ENCODE measurements around the gene ZNF709. TPM values are rescaled to one million over a fixed set of nuclear protein-coding genes. Genes with fewer than 3 reads are reported as not detected.
"Not testable (repeated sequence)": the region's sequence is repeated elsewhere in the genome, so short reads cannot be mapped to it uniquely, and the experiment has no call there.

Gene ZNF709
- total RNA-seq, 1 experiment from 2014 or later = 4.0 TPM

GRCh38 chr19:12440541-12441316, 43.9 kb downstream of the ZNF709 start, which contains the start of gene ZNF443:
Gene ZNF443, minus strand, starts transcription at chr19:12441021. Its CDS starts 107 bp downstream, at chr19:12440914.
- BruUV-seq (replicated peaks) = no TSS peak
- intact Hi-C loops (cut with micrococcal nuclease; ENCODE audit: unreplicated experiment) (no loop called here), in situ Hi-C loops (cut with HindIII; ENCODE audit: low pct_unique_long_range_greater_than_20kb, low sequenced_read_pairs) (no loop called here)
- H3K4me3 ChIP-seq (ENCODE audit: low read depth in 2 of 2, low read length in 2 of 2) = peak within 1 kb of the TSS; percentile 70 to 79
- H3K36me3 ChIP-seq (ENCODE audit: control insufficient read depth, insufficient read depth, low read length) = no peaks in the 10 kb centered on the region
- POLR2A ChIA-PET = no interaction called here
- H3K4me1 ChIP-seq (ENCODE audit: control insufficient read depth, insufficient read depth, low read length) = no peaks in the 10 kb centered on the region
- peak within 1 kb of the TSS; percentile 80 for H3K27ac ChIP-seq (ENCODE audit: low read length)
- DNase-seq (ENCODE audit: low read depth, low spot score) (peak; percentile 92), ATAC-seq (peak; percentile 99)
- TF ChIP-seq REST (IDR thresholded peaks at IDR 0.05; ENCODE audit: insufficient read depth in 1 of 2, low read depth in 2 of 2, low read length in 1 of 2) (no peak), POLR2AphosphoS5 (IDR thresholded peaks at IDR 0.05; ENCODE audit: low read depth, low read length) (peak; percentile 56; the same call in 1 of the 2 replicates), TCF7L2 (IDR thresholded peaks at IDR 0.05; ENCODE audit: low read depth, low read length) (peak; percentile 93)
- no peaks in the 10 kb centered on the region for H3K27me3 ChIP-seq (ENCODE audit: control insufficient read depth, insufficient read depth, low read length)
- CTCF ChIA-PET = no interaction called here
- H3K9me3 ChIP-seq (ENCODE audit: control insufficient read depth, insufficient read depth, low read depth, low read length) = no peaks in the 10 kb centered on the region

- H3K27me3 ChIP-seq (ENCODE audit: control insufficient read depth, insufficient read depth, low read length); POLR2A ChIA-PET; BruUV-seq (replicated peaks); in situ Hi-C loops (cut with HindIII; ENCODE audit: low pct_unique_long_range_greater_than_20kb, low sequenced_read_pairs); DNase-seq (ENCODE audit: low read depth, low spot score); H3K9me3 ChIP-seq (ENCODE audit: control insufficient read depth, insufficient read depth, low read depth, low read length); H3K4me1 ChIP-seq (ENCODE audit: control insufficient read depth, insufficient read depth, low read length); intact Hi-C loops (cut with micrococcal nuclease; ENCODE audit: unreplicated experiment); CTCF ChIA-PET; H3K36me3 ChIP-seq (ENCODE audit: control insufficient read depth, insufficient read depth, low read length): not testable (repeated sequence)
- peak; percentile 49 for ATAC-seq
- H3K4me3 ChIP-seq (ENCODE audit: low read depth in 2 of 2, low read length in 2 of 2) = peak overlapping the region; percentile 70 to 79
- H3K27ac ChIP-seq (ENCODE audit: low read length) = peak overlapping the region; percentile 80
Measured at GRCh38 chr19:12439686-12440540, 44.7 kb downstream of the ZNF709 start.

GRCh38 chr19:12430726-12431299, 53.8 kb downstream of the ZNF709 start:
- H3K27me3 ChIP-seq (ENCODE audit: control insufficient read depth, insufficient read depth, low read length); ATAC-seq; in situ Hi-C loops (cut with HindIII; ENCODE audit: low pct_unique_long_range_greater_than_20kb, low sequenced_read_pairs); POLR2A ChIA-PET; DNase-seq (ENCODE audit: low read depth, low spot score); H3K36me3 ChIP-seq (ENCODE audit: control insufficient read depth, insufficient read depth, low read length); H3K27ac ChIP-seq (ENCODE audit: low read length); H3K4me1 ChIP-seq (ENCODE audit: control insufficient read depth, insufficient read depth, low read length); intact Hi-C loops (cut with micrococcal nuclease; ENCODE audit: unreplicated experiment); H3K4me3 ChIP-seq (ENCODE audit: low read depth in 2 of 2, low read length in 2 of 2); CTCF ChIA-PET: not testable (repeated sequence)
- BruUV-seq (replicated peaks) = TSS peak; percentile 6
- peaks cover 18% of the 10 kb centered on the region; the same call in 1 of the 2 replicates for H3K9me3 ChIP-seq (ENCODE audit: control insufficient read depth, insufficient read depth, low read depth, low read length)
